ENCODE results near the gene GRB2.

GRCh38 chr17:75269844-75270217, 135.6 kb downstream of the GRB2 start:
- TF ChIP-seq, protein P1, sequence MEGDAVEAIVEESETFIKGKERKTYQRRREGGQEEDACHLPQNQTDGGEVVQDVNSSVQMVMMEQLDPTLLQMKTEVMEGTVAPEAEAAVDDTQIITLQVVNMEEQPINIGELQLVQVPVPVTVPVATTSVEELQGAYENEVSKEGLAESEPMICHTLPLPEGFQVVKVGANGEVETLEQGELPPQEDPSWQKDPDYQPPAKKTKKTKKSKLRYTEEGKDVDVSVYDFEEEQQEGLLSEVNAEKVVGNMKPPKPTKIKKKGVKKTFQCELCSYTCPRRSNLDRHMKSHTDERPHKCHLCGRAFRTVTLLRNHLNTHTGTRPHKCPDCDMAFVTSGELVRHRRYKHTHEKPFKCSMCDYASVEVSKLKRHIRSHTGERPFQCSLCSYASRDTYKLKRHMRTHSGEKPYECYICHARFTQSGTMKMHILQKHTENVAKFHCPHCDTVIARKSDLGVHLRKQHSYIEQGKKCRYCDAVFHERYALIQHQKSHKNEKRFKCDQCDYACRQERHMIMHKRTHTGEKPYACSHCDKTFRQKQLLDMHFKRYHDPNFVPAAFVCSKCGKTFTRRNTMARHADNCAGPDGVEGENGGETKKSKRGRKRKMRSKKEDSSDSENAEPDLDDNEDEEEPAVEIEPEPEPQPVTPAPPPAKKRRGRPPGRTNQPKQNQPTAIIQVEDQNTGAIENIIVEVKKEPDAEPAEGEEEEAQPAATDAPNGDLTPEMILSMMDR (IDR thresholded peaks at IDR 0.05; ENCODE audit: low read depth, low read length) = no peak
- TF ChIP-seq EZH2phosphoT487 (IDR thresholded peaks at IDR 0.05; ENCODE audit: low read depth) = no peak
